Esophagus mucosa (tissue), 1 donor: ENCODE data around the gene RNGTT. TPM values are rescaled to one million over a fixed set of nuclear protein-coding genes. Genes with fewer than 3 reads are reported as not detected.
"Not testable (repeated sequence)": the region's sequence is repeated elsewhere in the genome, so short reads cannot be mapped to it uniquely, and the experiment has no call there.

ENCODE experiments used
- ATAC-seq: fragments of 200-7000 bp; cut with Tn5 transposase; one replicate; pipeline ENCODE4 v1.9.1; 2020
- total RNA-seq: library from RNA; stranded (reverse); gene quantifications from one replicate; pipeline ENCODE4 v1.2.4, GENCODE V29; 2023
- donor health status: DM: yes; HTN: yes; CAD: no.

The RNGTT gene
- total RNA-seq, 1 donor from 2014 or later = 8.1 TPM

DNA sequence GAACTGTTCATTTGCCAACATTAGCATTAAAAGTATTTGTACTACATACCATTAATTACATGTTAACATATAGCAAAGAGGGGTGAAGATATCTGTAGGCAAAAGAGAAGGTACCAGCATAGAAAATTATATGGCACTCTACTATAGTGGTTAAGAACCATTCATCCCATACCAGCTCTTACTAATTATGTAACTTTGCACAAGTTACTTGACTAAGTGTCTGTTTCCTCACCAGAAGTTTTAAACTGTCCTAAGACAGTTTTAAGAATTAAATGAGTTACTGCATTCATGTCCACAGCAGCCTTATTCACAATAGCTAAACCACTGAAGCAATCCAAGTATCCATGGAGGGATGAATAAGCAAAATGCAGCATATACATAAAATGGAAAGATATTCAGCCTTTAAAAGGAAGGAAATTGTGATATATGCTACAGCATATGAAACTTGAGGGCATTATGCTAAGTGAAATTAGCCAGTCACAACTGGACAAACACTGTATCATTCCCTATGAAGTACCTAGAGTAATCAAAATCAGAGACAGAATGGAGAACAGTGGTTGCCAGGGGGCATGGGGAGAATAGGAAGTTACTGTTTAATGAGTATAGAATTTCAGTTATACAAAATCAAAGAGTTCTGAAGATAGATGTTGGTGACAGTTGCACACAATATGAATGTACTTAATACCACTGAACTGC lies 98.9 kb downstream of the RNGTT start:
- no peak for ATAC-seq

DNA sequence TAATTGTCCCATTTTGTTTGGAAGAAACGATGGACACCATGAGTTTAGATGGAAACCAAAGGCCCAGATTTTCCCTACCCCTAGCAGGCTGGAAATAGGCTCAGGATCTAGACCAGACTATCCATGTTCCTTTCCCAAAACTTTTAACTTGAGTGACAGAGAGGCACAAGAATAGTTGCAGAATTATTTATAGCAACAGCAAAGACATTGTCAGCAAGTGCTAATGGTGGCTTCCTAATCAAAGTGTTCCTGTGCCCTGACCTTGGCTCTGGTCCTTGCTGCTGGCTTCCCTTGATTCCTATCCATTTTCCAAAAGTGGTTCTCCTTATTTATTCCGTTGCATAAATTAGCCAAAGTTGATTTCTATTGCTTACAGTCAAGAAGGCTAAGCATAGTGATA lies 103.1 kb downstream of the RNGTT start:
- ATAC-seq = no peak

DNA sequence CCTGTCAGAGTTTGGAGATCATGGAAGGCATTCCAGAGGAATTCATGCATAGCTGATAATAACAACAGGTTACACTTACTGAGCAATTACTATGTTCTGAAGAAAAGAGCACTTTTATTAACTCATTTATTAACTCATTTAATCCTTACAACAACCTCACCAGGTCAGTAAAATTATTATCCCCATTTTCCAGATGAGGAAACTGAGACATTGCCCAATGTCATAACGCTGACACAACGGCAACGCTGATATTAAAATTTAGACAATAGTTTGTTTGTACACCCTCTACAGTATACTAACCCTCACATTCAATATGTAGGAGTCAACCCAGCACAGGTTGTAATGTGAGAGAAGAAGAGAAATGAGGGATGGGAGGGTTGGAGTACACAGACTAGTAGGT lies 105.0 kb downstream of the RNGTT start:
- ATAC-seq = no peak

DNA sequence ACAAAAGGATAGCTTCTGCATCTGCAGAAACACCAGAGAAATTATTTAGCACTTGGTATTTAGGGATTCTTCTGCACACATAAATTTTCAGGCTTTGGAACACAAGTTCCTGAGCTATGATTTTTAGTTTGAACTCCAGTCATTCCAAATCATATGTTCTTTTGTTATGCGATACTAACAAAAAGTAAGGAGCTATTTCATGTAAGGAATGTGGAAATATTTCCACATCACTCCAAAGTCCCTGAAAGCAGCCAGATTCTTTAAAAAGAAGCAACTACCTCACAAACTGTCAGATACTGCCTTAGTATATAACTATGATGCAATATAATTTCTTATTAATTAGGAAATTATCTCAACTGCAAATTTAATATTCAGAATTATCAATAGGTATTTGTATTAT lies 106.9 kb downstream of the RNGTT start:
- no peak for ATAC-seq

DNA sequence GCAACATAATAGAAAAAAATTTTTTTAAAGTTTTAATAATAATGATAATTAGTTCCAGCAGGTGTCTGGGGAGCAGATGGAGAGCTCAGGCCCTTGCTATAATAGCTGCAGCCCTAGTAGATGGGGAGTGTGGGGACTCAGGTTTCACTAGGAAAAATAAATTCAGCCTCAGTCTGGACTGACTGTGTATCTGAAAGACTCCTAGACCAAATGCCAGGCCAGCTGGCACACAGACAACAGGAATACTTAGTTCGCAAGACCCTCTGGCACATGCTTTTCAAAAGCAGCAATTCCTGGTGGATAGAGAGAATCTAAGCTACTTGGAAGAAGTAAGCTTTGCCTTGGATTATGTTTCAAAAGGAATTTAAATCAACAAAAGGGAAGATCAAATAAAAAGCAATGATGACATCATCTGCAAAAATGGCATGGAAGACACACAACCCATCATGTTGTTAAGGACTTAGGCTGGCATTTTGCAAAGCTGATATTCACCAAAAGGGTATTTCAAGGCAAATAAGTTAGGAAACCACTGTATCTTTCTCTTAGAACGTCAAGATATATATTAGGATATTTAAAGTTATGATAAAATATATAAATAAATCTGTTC lies 107.8 kb downstream of the RNGTT start:
- no peak for ATAC-seq

DNA sequence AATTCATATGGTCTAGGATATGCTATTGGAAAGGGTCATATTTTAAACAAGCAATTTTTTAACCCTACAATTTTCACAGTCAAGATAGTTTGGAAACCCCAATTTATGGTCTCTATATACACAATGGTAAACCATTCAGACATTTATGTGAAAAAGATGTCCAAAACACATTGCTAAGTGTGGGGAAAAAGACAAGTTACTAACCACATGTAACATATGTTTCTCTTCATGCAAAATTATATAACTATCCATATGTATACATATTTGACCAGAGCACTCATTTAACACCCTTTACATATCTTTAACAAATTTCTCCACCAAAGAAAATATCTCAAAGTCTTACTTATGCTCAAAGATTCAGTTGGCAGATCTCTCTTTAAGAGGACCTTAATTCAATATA lies 110.6 kb downstream of the RNGTT start:
- no peak for ATAC-seq

DNA sequence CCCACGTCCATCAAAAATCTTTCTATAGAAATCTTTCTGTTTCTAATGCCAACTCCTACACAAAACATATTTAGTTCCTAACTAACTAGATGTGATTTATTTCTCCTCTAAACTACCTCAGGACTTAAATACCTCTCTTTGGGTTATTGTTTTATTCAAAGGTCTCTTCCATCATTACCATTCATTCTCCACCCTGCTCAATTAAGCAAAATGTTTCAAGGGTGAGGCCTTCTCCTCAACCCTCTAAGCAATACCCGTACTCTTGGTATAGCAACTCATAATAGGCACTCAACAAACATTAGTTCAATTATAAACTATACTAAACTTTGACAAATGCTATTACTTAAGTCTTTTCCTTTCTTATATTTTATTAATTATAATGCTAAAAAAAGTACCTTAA lies 111.4 kb downstream of the RNGTT start:
- ATAC-seq = no peak

DNA sequence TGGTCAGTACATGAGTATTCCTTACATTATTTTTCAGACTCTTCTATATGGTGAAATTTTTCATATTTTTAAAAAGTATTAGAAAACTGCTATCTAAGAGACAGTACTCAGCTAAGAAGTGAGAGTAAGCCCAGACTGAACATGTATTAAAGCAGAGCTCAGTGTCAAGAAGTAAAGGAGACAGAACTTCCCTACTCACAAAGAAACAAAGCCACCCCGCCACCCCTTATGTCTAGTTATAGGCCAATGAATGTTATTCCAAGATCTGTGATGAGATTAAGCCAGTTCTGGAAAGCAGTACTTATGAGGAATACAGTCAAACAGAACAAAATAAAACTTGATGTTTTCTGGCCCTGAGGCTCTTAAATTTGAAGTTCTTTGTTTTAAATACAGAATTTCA lies 114.5 kb downstream of the RNGTT start:
- no peak for ATAC-seq

DNA sequence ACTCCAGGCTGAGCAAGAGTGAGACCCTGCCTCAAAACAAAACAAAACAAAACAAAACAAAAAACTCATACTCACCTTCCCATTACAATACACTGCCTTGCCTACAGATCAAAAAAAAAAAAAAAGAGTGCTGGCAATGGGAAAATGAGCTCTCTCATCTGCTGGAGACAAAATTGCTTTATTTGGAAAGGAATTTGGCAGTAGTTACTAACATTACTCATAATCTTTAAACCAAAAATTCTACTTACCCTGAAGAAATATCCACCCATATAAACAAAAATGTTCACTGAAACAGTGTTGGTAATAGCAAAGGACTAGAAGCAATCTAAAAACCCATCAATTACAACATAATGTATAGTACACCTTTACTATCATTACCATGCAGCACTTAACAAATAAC lies 120.4 kb downstream of the RNGTT start:
- ATAC-seq = no peak

DNA sequence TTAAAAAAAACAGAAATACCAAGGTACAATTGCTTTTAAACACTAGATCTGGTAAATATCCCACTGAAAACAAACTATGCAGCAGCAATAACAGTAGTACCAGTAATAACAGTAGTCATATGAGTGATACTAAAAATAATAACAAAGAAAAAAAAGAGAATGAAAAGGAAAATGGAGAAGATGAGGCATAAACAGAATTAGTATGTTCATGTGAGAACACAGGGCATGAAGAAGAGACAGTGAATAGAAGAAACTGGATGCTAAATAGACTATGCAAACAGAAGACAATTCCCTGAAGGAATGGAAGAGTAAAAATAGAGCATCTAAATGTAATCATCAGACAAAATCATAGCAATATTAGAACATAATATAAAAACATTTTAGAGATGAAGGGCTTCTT lies 121.1 kb downstream of the RNGTT start:
- ATAC-seq = no peak

DNA sequence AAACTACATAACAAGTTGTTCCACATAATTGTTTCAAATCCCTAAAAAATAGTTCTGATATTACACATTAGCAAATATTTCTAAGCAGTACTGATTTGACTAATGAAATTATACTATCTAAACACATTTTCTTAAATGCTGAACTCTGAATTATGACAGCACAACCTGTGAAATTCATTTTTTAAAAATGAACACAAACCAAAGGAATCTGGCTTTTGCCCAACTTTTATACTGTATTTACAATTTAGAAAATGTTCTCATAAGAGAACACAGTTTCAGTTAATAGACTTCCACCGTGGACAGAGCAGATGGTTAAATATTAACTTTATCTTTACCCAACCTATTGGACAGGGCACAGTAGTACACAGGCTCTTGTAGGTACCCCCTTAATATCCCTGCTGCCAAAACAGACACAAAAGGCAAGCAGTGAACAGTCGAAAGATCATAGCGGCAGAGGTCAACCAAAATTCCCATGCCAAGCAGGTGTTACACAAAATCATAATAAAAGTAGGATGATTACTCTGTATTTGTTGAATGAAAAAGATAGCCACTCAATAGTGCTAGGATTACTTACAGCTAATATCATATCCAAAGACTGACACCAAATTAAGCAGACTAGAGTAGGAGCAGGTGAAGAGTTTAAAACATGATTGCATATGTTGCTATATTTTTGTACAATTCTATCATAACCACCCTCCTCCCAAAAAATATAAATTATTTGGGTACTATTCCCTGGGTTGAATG lies 122.5 kb downstream of the RNGTT start:
- ATAC-seq = no peak

DNA sequence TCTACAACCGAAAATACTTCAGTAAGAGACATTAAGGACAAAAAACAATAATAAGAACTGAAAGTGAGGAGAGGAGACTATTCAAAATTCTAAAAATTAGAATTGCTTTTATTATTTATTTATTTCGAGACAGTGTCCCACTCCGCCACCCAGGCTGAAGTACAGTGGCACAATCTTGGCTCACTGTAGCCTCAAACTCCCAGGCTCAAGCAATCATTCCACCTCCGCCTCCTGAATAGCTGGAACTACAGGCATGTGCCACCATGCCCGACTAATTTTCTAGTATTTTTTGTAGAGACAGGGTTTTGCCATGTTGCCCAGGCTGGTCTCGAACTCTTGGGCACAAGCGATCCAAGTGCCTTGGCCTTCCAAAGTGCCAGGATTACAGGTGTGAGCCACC lies 123.1 kb downstream of the RNGTT start:
- no peak for ATAC-seq

DNA sequence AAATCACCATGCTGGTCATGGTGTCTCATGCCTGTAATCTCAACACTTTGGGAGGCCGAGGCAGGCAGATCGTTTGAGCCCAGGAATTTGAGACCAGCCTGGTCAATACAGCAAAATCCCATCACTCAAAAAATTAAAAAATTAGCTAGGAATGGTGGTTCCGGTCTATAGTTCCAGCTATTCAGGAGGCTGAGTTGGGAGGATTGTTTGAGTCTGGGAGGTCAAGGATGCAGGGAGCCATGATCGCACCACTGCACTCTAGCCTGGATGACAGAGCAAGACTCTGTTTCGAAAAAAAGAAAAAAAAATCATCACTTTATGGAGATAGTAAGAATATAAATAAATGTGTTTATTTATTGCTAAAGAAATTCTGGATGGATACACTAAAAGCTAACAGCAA lies 124.1 kb downstream of the RNGTT start:
- ATAC-seq = no peak

DNA sequence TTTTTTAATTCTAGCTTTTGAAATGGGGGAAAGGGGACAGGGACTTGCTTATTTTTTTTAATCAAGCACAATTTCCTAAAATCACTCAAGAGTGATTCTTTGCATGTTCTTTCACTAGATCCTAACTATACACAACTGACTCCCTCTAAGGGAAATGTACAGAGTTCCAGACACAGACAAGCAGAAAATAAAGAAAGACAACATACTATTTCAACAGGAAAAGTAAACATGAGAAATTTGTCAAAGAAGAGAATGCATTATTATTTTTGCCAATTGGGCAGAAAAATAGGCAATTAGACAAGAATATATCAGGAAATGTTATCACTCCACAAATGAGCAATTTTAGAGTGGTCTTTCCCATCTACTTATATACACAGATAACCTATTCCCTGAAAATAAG lies 128.2 kb downstream of the RNGTT start:
- no peak for ATAC-seq

DNA sequence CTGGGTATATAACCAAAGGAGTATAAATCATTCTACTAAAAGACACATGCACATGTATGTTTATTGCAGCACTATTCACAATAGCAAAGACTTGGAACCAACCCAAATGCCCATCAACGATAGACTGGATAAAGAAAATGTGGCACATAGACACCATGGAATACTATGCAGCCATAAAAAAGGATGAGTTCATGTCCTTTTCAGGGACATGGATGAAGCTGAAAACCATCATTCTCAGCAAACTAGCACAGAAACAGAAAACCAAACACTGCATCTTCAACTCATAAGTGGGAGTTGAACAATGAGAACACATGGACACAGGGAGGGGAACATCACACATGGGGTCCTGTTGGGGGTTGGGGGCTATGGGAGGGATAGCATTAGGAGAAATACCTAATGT lies 130.3 kb downstream of the RNGTT start:
- not testable (repeated sequence) for ATAC-seq

DNA sequence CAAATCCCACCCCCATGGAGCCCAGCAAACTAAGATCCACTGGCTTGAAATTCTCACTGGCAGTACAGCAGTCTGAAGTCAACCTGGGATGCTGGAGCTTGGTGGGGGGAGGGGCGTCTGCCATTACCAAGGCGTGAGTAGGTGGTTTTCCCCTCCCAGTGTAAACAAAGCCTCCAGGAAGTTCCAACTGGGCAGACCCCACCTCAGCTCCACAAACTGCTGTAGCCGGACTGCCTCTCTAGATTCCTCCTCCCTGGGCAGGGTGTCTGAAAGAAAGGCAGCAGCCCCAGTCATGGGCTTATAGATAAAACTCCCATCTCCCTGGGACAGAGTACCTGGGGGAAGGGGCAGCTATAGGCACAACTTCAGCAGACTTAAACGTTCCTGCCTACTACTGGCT lies 135.8 kb downstream of the RNGTT start:
- ATAC-seq = not testable (repeated sequence)

DNA sequence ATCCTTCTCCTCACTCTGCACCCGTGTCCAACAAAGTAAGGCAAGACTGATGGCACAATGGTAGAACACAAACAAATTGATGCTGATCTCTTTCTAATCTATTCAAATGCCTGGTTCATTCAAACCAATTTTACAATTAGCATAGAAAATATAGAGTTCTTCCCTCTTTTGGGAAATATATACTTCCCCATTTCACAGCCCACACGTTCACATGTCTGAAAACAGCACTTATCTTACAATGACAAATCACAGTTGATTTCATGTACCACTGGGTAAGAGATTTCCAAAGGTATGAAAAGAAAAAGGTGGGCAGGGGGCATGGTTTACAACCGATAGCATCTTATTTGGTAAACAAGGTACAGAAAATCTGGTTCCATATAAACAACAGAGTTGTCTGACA lies 137.6 kb downstream of the RNGTT start:
- ATAC-seq = no peak

DNA sequence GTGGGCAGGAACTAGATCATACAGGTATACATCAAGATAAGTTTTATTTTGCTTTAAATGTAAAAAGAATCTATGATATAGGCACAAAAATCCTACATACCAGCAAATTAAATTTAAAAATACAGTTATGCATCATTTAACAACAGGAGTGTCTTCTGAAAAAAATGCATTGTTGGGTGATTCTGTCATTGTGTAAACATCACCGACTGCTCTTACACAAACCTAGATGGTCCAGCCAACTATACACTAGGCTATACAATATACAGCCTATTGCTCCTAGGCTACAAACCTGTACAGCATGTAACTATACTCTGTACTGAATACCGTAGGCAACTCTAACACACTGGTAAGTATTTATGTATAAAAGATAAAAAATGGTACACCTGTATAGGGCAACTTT lies 139.4 kb downstream of the RNGTT start:
- peak; percentile 68 for ATAC-seq

DNA sequence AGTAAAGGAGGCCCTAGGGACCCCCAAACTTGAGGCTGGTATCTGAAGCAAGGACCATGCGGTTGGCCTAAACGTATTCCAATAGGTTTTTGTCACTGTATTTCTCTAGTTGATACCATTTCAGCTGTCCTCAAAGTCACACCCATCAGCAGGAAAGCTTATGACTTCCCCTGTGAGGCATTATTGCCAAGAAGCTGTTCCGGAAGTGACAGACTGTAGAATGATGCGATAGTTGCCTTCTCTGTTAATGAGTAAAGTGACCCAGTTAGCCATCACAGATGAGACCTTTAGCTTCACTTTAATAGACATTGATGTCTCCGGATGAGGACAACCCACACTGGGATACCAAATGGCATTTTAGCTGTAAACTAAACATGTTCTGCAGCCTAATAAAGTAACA lies 147.9 kb downstream of the RNGTT start:
- no peak for ATAC-seq

DNA sequence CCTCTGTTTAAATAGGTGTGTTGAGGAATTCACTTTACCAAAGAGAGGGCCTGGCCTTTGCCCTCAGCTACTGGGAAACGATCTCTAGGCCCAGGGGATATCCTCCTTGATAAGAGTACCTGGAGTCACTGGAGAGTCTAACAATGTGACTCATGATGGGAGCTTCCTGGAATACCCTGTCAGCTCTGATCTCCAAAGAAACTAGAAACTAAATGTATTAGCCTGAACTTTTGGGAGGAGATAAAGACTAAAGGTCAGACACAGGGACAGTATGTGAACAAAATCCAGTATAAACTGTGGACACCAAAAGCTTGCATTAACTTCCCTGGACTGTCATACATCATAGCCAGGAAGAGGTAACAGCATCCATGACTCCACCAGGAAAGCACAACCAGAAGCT lies 148.5 kb downstream of the RNGTT start:
- no peak for ATAC-seq

DNA sequence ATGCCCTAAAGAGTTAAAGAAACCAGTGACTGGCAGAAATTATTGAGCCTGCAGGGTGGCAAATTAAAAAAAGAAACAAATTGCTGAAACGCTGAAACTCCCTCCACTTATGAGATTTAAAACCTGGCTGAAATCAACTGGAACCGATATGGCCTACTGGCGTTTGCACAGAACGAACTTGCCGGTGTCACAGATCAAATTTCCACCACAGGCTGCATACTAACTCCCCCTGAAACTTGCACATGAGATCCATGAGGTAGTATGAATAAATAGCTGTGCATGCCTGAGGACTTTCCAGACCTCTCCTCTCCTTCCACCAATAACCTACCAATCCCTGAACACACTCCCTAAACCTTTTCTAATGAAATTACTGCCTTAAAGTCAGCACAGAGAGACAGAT lies 150.4 kb downstream of the RNGTT start:
- ATAC-seq = no peak

DNA sequence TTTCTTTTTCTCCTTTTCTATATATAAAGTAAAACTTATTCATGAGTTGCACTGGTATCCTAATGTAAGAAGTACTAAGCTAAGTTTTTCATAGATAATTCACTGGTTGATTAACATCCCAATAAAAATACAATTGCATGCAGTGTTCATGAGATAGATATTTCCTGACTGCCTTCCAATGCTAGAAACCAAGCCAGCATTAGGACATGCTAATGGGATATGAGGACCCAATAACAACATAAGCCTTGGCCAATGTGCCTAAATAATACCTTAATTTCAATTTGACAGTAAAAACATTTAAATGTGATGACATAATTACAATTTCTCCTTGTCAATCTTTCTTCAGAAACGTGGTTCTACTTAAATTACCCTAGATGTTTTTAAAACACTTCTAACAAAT lies 152.7 kb downstream of the RNGTT start:
- no peak for ATAC-seq

DNA sequence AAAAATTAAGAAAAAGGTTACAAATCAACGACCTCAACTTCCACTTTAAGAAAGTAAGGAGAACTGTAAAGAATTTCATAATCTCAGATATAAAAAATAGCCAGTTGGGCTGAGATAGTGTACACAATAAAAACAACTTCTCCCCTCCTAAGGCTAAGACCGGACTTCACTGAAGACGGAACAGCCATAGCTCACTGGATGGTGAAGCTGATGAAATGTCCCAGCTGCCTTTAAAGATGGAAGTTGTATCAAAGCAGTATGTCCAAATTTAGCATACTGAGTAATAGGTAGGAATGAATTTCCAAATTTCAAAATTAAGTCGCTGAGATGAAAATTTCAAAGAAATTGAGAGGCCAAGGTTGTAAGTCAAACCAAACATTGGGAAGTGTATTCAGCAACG lies 153.3 kb downstream of the RNGTT start:
- ATAC-seq = no peak

DNA sequence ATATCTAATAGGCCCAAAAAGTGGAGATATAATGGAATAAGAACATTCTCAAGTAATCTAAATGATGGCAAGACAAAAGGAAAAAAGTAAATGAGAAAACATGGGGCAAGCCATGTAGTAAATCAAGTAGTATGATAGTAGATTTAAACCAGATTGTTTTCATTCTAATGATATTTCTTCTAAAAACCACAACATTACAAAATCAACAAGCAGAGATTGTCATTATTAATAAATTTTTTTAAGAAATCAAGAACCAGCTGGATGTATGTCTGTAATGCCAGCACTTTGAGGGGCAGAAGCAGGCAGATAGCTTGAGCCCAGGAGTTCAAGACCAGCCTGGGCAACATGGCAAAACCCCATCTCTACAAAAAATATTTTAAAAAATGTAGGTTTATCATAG lies 155.0 kb downstream of the RNGTT start:
- ATAC-seq = no peak
